IMR-90 (cell line): ENCODE results near the gene MTERF2. TPM values are rescaled to one million over a fixed set of nuclear protein-coding genes. Genes with fewer than 3 reads are reported as not detected.

Source experiments
- ATAC-seq: fragments of 200-7000 bp; cut with Tn5 transposase; 2 replicates; pipeline ENCODE4 v1.9.1; 2020; ENCODE audit warnings: low read depth, mild to moderate bottlenecking, moderate library complexity
- BruUV-seq: library from RNA; stranded (reverse); fragments of 400-500 nt; replicated peaks from 2 replicates; lab custom pipeline; 2021; lab: Mats Ljungman, UMichigan
- CTCF ChIA-PET: fragments of 300-600 bp; formaldehyde crosslinking; extraction: SDS; loops from one replicate; lab custom pipeline; 2021; ENCODE audit warnings: antibody characterized with exemption; lab: Yijun Ruan, JAX
- POLR2A ChIA-PET: fragments of 300-600 bp; sonication (Branson Sonifier 250); formaldehyde crosslinking; loops from one replicate; lab custom pipeline; 2022; ENCODE audit warnings: antibody characterized with exemption; ENCODE audit not compliant: unreplicated experiment; lab: Charles Lee
- DNase-seq: peaks from one replicate; pipeline ENCODE4 v3.0.0; 2013
- H2AFZ ChIP-seq: replicated peaks from 2 replicates; pipeline ENCODE3; 2013; ENCODE audit warnings: low read length, mild to moderate bottlenecking; ENCODE audit not compliant: poor library complexity
- H2AK5ac ChIP-seq: 2 replicates; pipeline ENCODE4 v1.6.1; 2013; ENCODE audit warnings: low read depth, low read length, inconsistent platforms
- H2AK9ac ChIP-seq: replicated peaks from 2 replicates; pipeline ENCODE3; 2013; ENCODE audit warnings: mild to moderate bottlenecking, low read depth, low read length, moderate library complexity; ENCODE audit not compliant: poor library complexity
- H2BK120ac ChIP-seq: 2 replicates; pipeline ENCODE4 v1.6.1; 2013; ENCODE audit warnings: low read depth, low read length, inconsistent platforms
- H2BK15ac ChIP-seq: 3 replicates; pipeline ENCODE4 v1.6.1; 2013; ENCODE audit warnings: low read depth, low read length, inconsistent platforms
- H2BK20ac ChIP-seq: 2 replicates; pipeline ENCODE4 v1.6.1; 2013; ENCODE audit warnings: low read depth, mild to moderate bottlenecking, inconsistent platforms, low read length, moderate library complexity
- H2BK5ac ChIP-seq: 2 replicates; pipeline ENCODE4 v1.6.1; 2013; ENCODE audit warnings: mild to moderate bottlenecking, low read depth, low read length, inconsistent platforms; ENCODE audit not compliant: poor library complexity, severe bottlenecking
- H3K14ac ChIP-seq: replicated peaks from 2 replicates; pipeline ENCODE4 v1.6.1; 2013; ENCODE audit warnings: low read depth, low read length, inconsistent platforms
- H3K18ac ChIP-seq: 2 replicates; pipeline ENCODE4 v1.6.1; 2013; ENCODE audit warnings: low read depth, low read length, control low read depth
- H3K23ac ChIP-seq: 2 replicates; pipeline ENCODE4 v1.6.1; 2013; ENCODE audit warnings: low read depth, low read length, inconsistent platforms
- H3K27ac ChIP-seq: 2 replicates; pipeline ENCODE4 v1.5.1; 2013; ENCODE audit warnings: mild to moderate bottlenecking, control low read depth, low read length; ENCODE audit not compliant: insufficient read depth
- H3K27me3 ChIP-seq: 2 replicates; pipeline ENCODE4 v1.6.1; 2013; ENCODE audit warnings: low read length; ENCODE audit not compliant: control insufficient read depth, insufficient read depth
- H3K36me3 ChIP-seq: 2 replicates; pipeline ENCODE4 v1.6.1; 2013; ENCODE audit warnings: low read length, mixed read lengths; ENCODE audit not compliant: control insufficient read depth, insufficient read depth
- H3K4ac ChIP-seq: 2 replicates; pipeline ENCODE4 v1.6.1; 2013; ENCODE audit warnings: low read depth, low read length, inconsistent platforms
- H3K4me1 ChIP-seq: 2 replicates; pipeline ENCODE4 v1.6.1; 2013; ENCODE audit warnings: low read length, mixed read lengths; ENCODE audit not compliant: control insufficient read depth, insufficient read depth
- H3K4me2 ChIP-seq: 2 replicates; pipeline ENCODE4 v1.6.1; 2013; ENCODE audit warnings: low read depth, mild to moderate bottlenecking, control low read depth, low read length, moderate library complexity
- H3K4me3 ChIP-seq: 2 replicates; pipeline ENCODE4 v1.5.1; 2013; ENCODE audit warnings: low read depth, mild to moderate bottlenecking, control low read depth, low read length, moderate library complexity; ENCODE audit not compliant: insufficient read depth
- H3K56ac ChIP-seq: 2 replicates; pipeline ENCODE4 v1.6.1; 2013; ENCODE audit warnings: low read length, inconsistent platforms; ENCODE audit not compliant: insufficient read depth; ENCODE audit errors: extremely low read depth
- H3K79me1 ChIP-seq, 2 experiments: 2 replicates each; pipeline ENCODE4 v1.6.1; 2013; ENCODE audit warnings: low read length in 2 of 2, inconsistent platforms in 1 of 2, low read depth in 1 of 2
- H3K9ac ChIP-seq: 2 replicates; pipeline ENCODE4 v1.6.1; 2013; ENCODE audit warnings: low read depth, low read length, control low read depth
- H3K9me1 ChIP-seq: 2 replicates; pipeline ENCODE4 v1.6.1; 2013; ENCODE audit warnings: low read length, inconsistent platforms; ENCODE audit not compliant: insufficient read depth
- H3K9me3 ChIP-seq: 2 replicates; pipeline ENCODE4 v1.6.1; 2013; ENCODE audit warnings: low read length; ENCODE audit not compliant: control insufficient read depth, insufficient read depth
- H4K20me1 ChIP-seq: 2 replicates; pipeline ENCODE4 v1.6.1; 2013; ENCODE audit warnings: low read length, inconsistent platforms; ENCODE audit not compliant: insufficient read depth
- H4K5ac ChIP-seq: 2 replicates; pipeline ENCODE4 v1.6.1; 2013; ENCODE audit warnings: mild to moderate bottlenecking, low read depth, low read length, control low read depth
- H4K8ac ChIP-seq, 2 experiments: 2 replicates each; pipeline ENCODE4 v1.6.1; 2013; ENCODE audit warnings: low read depth in 2 of 2, low read length in 2 of 2, control low read depth in 1 of 2, inconsistent platforms in 1 of 2
- H4K91ac ChIP-seq: 2 replicates; pipeline ENCODE4 v1.6.1; 2013; ENCODE audit warnings: low read depth, low read length, inconsistent platforms; ENCODE audit not compliant: insufficient read depth
- BHLHE40 ChIP-seq: fragments of 150-350 bp; IDR thresholded peaks from 2 replicates; pipeline ENCODE4 v1.6.1; 2016; ENCODE audit warnings: mild to moderate bottlenecking, low read depth, low read length
- CEBPB ChIP-seq: IDR thresholded peaks from 2 replicates; pipeline ENCODE4 v1.6.1; 2012; ENCODE audit warnings: low read depth, low read length, improper control_type of control experiment
- CHD1 ChIP-seq: IDR thresholded peaks from 2 replicates; pipeline ENCODE4 v1.6.1; 2012; ENCODE audit warnings: low read depth, low read length, improper control_type of control experiment
- FOS ChIP-seq: fragments of 150-350 bp; IDR thresholded peaks from 2 replicates; pipeline ENCODE4 v1.6.1; 2016; ENCODE audit warnings: low read depth, low read length
- MAFK ChIP-seq: IDR thresholded peaks from 2 replicates; pipeline ENCODE4 v1.6.1; 2012; ENCODE audit warnings: low read depth, low read length, improper control_type of control experiment
- MAZ ChIP-seq: IDR thresholded peaks from 2 replicates; pipeline ENCODE4 v1.6.1; 2012; ENCODE audit warnings: low read depth, mild to moderate bottlenecking, low read length, improper control_type of control experiment, moderate library complexity, borderline replicate concordance
- MXI1 ChIP-seq: IDR thresholded peaks from 2 replicates; pipeline ENCODE4 v1.6.1; 2012; ENCODE audit warnings: low read depth, mild to moderate bottlenecking, low read length, moderate library complexity, borderline replicate concordance
- POLR2A ChIP-seq: IDR thresholded peaks from 2 replicates; pipeline ENCODE4 v1.6.1; 2012; ENCODE audit warnings: mild to moderate bottlenecking, low read depth, low read length
- RAD21 ChIP-seq: IDR thresholded peaks from 2 replicates; pipeline ENCODE4 v1.6.1; 2012; ENCODE audit warnings: low read length, improper control_type of control experiment
- RCOR1 ChIP-seq: IDR thresholded peaks from 2 replicates; pipeline ENCODE4 v1.6.1; 2012; ENCODE audit warnings: mild to moderate bottlenecking, low read length, improper control_type of control experiment; ENCODE audit not compliant: insufficient replicate concordance
- SMC3 ChIP-seq: fragments of 150-350 bp; IDR thresholded peaks from 2 replicates; pipeline ENCODE4 v1.6.1; 2016; ENCODE audit warnings: low read depth, mild to moderate bottlenecking, antibody characterized with exemption, low read length, moderate library complexity
- WGBS, 2 experiments: methylation state at CpG; one replicate each; pipeline versions ENCODE4 v1.1.5 to v1.1.7; 2013; ENCODE audit warnings: missing lambda C conversion rate in 2 of 2; ENCODE audit not compliant: insufficient read length in 1 of 2; ENCODE audit errors: extremely low coverage in 2 of 2; 5-methylcytosine and 5-hydroxymethylcytosine counted together
- dilution Hi-C: fragments of 300-500 bp; cut with HindIII; formaldehyde crosslinking; loops from one replicate; pipeline ENCODE4 v1.14.3; 2018; ENCODE audit warnings: low sequenced_read_pairs; ENCODE audit not compliant: unreplicated experiment
- in situ Hi-C: fragments of 300-500 bp; cut with MboI; formaldehyde crosslinking; loops from 3 replicates; pipeline ENCODE4 v1.14.3; 2019; ENCODE audit warnings: low sequenced_read_pairs, inconsistent platforms, mixed read lengths
- intact Hi-C: fragments of 100-400 bp; cut with micrococcal nuclease; formaldehyde crosslinking; loops from 2 replicates; pipeline ENCODE4 v1.10.0; 2022
- polyA plus RNA-seq, 3 experiments: library from polyadenylated mRNA; depleted of rRNA; stranded (reverse); fragments of >200 nt; gene quantifications; 2 replicates each; pipeline ENCODE4 v1.2.3, GENCODE V29; 2012; ENCODE audit warnings: low replicate concordance in 1 of 3
- total RNA-seq: library from RNA; depleted of rRNA; stranded (reverse); fragments of >200 nt; gene quantifications from 2 replicates; pipeline ENCODE4 v1.2.3, GENCODE V29; 2012
- TF ChIP-seq, protein P1 (sequence below): fragments of 150-350 bp; IDR thresholded peaks from 2 replicates; pipeline ENCODE4 v1.6.1; 2017; ENCODE audit warnings: mild to moderate bottlenecking, antibody characterized with exemption, low read length, low read depth
- TF ChIP-seq, protein P2 (sequence below): conservative IDR thresholded peaks from 2 replicates; pipeline ENCODE4 v1.5.1; 2012; ENCODE audit warnings: mild to moderate bottlenecking, low read depth, low read length, improper control_type of control experiment
- TF ChIP-seq, protein P3 (sequence below): fragments of 150-350 bp; IDR thresholded peaks from 2 replicates; pipeline ENCODE4 v1.6.1; 2016; ENCODE audit warnings: low read depth, mild to moderate bottlenecking, low read length, moderate library complexity, borderline replicate concordance

The MTERF2 gene
- total and polyA plus RNA-seq, 2 of the 4 experiments (the other 2 are of a cell fraction) = 3.0 to 3.8 TPM

DNA sequence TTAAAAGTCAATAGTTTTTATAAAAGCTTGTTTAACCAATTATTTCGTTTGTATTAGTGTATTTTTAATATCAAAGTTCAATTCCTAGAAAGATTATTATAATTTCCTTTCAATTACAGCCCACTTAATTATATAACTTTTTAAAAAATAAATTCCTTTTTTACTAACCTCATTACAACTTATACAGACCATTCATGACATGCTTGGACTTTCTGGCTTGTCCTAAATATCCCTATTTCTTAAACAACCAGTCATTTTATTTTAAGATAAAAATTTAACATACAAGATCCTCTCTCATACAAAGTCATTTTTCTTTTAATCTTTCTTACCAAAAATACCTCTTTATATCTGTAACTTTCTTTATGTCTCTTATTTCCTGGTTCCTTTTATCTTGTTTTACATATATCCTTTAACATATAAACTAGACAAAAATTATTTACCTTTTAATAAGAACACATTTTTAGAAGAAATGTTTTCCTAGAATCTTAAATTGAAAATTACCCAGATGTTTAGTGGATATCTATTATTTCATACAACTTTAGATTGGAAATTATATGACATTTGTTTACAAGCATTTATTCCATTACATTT lies 41.6 kb downstream of the MTERF2 start:
- no peak overlapping the region for H2BK15ac ChIP-seq
- H3K9ac ChIP-seq = no peak overlapping the region
- H4K5ac ChIP-seq = no peak overlapping the region
- no peaks in the 10 kb centered on the region for H4K20me1 ChIP-seq
- no peaks in the 10 kb centered on the region for H3K27me3 ChIP-seq
- no peaks in the 10 kb centered on the region; the same call in 1 of the 2 replicates for H3K9me3 ChIP-seq
- no peak overlapping the region for H2BK120ac ChIP-seq
- no peak overlapping the region for H2BK20ac ChIP-seq
- no peak overlapping the region for H3K18ac ChIP-seq
- no peaks in the 10 kb centered on the region for H3K36me3 ChIP-seq
- H4K8ac ChIP-seq = no peak overlapping the region
- in situ Hi-C loops (no loop called here), intact Hi-C loops (no loop called here), dilution Hi-C loops (no loop called here)
- POLR2A ChIA-PET = no interaction called here
- no peak overlapping the region for H3K4ac ChIP-seq
- H3K9me1 ChIP-seq = no peaks in the 10 kb centered on the region
- H2AK5ac ChIP-seq = no peak overlapping the region
- H2AFZ ChIP-seq = no peak overlapping the region
- H4K91ac ChIP-seq = no peak overlapping the region
- no CpG with 5 or more reads among the region's 1 CpG for WGBS, 2 experiments
- no peaks in the 10 kb centered on the region for H3K79me1 ChIP-seq
- ATAC-seq (no peak), DNase-seq (no peak)
- H2AK9ac ChIP-seq = no peak overlapping the region
- no peak overlapping the region for H3K23ac ChIP-seq
- H3K56ac ChIP-seq = no peak overlapping the region
- no TSS peak for BruUV-seq
- H2BK5ac ChIP-seq = no peak overlapping the region
- H3K27ac ChIP-seq = no peak overlapping the region
- no peaks in the 10 kb centered on the region for H3K4me1 ChIP-seq
- H3K4me3 ChIP-seq = no peak overlapping the region
- TF ChIP-seq SMC3 = no peak
- TF ChIP-seq, protein P1, sequence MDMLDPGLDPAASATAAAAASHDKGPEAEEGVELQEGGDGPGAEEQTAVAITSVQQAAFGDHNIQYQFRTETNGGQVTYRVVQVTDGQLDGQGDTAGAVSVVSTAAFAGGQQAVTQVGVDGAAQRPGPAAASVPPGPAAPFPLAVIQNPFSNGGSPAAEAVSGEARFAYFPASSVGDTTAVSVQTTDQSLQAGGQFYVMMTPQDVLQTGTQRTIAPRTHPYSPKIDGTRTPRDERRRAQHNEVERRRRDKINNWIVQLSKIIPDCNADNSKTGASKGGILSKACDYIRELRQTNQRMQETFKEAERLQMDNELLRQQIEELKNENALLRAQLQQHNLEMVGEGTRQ = no peak
- no peak for TF ChIP-seq MAFK
- no peak for TF ChIP-seq CEBPB
- TF ChIP-seq RCOR1 = no peak
- TF ChIP-seq MXI1 = no peak
- no peak for TF ChIP-seq BHLHE40
- no peak for TF ChIP-seq MAZ
- TF ChIP-seq, protein P2, sequence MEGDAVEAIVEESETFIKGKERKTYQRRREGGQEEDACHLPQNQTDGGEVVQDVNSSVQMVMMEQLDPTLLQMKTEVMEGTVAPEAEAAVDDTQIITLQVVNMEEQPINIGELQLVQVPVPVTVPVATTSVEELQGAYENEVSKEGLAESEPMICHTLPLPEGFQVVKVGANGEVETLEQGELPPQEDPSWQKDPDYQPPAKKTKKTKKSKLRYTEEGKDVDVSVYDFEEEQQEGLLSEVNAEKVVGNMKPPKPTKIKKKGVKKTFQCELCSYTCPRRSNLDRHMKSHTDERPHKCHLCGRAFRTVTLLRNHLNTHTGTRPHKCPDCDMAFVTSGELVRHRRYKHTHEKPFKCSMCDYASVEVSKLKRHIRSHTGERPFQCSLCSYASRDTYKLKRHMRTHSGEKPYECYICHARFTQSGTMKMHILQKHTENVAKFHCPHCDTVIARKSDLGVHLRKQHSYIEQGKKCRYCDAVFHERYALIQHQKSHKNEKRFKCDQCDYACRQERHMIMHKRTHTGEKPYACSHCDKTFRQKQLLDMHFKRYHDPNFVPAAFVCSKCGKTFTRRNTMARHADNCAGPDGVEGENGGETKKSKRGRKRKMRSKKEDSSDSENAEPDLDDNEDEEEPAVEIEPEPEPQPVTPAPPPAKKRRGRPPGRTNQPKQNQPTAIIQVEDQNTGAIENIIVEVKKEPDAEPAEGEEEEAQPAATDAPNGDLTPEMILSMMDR = no peak
- TF ChIP-seq POLR2A = no peak
- TF ChIP-seq FOS = no peak
- TF ChIP-seq RAD21 = no peak
- TF ChIP-seq CHD1 = no peak
- TF ChIP-seq, protein P3, sequence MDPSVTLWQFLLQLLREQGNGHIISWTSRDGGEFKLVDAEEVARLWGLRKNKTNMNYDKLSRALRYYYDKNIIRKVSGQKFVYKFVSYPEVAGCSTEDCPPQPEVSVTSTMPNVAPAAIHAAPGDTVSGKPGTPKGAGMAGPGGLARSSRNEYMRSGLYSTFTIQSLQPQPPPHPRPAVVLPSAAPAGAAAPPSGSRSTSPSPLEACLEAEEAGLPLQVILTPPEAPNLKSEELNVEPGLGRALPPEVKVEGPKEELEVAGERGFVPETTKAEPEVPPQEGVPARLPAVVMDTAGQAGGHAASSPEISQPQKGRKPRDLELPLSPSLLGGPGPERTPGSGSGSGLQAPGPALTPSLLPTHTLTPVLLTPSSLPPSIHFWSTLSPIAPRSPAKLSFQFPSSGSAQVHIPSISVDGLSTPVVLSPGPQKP = no peak
- no peak overlapping the region for H3K4me2 ChIP-seq
- H3K14ac ChIP-seq = no peak overlapping the region
- CTCF ChIA-PET = interaction anchor here (0.6 kb wide), 1 partner anchor 51 kb away, joined by 3 read pairs; no protein-coding TSS in a partner anchor
